WTC11 (cell line): Measurements from ENCODE around the gene COPE.

ENCODE experiments used
- ARID4B ChIP-seq: sonication (generic); formaldehyde crosslinking; IDR thresholded peaks from 2 replicates; pipeline ENCODE4 v1.8.0; 2023; ENCODE audit warnings: missing genetic modification reagents, mild to moderate bottlenecking, borderline replicate concordance
- ELF4 ChIP-seq: sonication (generic); formaldehyde crosslinking; IDR thresholded peaks from 2 replicates; pipeline ENCODE4 v1.8.1; 2022; ENCODE audit warnings: low read depth, mild to moderate bottlenecking, moderate library complexity, missing genetic modification reagents
- ESRRA ChIP-seq: sonication (generic); formaldehyde crosslinking; IDR thresholded peaks from 2 replicates; pipeline ENCODE4 v1.8.1; 2022; ENCODE audit warnings: mild to moderate bottlenecking, missing genetic modification reagents, borderline replicate concordance
- TF ChIP-seq, protein P1 (sequence below): fragments of 200-600 bp; IDR thresholded peaks from 2 replicates; pipeline ENCODE4 v1.8.0; 2022; ENCODE audit warnings: antibody characterized with exemption
- TF ChIP-seq, protein P2 (sequence below): sonication (generic); formaldehyde crosslinking; IDR thresholded peaks from 2 replicates; pipeline ENCODE4 v1.8.0; 2022; ENCODE audit warnings: mild to moderate bottlenecking, missing genetic modification reagents

GRCh38 chr19:18868380-18869022, 50.7 kb downstream of the COPE start:
- TF ChIP-seq, protein P1, sequence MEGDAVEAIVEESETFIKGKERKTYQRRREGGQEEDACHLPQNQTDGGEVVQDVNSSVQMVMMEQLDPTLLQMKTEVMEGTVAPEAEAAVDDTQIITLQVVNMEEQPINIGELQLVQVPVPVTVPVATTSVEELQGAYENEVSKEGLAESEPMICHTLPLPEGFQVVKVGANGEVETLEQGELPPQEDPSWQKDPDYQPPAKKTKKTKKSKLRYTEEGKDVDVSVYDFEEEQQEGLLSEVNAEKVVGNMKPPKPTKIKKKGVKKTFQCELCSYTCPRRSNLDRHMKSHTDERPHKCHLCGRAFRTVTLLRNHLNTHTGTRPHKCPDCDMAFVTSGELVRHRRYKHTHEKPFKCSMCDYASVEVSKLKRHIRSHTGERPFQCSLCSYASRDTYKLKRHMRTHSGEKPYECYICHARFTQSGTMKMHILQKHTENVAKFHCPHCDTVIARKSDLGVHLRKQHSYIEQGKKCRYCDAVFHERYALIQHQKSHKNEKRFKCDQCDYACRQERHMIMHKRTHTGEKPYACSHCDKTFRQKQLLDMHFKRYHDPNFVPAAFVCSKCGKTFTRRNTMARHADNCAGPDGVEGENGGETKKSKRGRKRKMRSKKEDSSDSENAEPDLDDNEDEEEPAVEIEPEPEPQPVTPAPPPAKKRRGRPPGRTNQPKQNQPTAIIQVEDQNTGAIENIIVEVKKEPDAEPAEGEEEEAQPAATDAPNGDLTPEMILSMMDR = no peak
- no peak for TF ChIP-seq ESRRA (CRISPR knock-in tag)
- TF ChIP-seq, protein P2, sequence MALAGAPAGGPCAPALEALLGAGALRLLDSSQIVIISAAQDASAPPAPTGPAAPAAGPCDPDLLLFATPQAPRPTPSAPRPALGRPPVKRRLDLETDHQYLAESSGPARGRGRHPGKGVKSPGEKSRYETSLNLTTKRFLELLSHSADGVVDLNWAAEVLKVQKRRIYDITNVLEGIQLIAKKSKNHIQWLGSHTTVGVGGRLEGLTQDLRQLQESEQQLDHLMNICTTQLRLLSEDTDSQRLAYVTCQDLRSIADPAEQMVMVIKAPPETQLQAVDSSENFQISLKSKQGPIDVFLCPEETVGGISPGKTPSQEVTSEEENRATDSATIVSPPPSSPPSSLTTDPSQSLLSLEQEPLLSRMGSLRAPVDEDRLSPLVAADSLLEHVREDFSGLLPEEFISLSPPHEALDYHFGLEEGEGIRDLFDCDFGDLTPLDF (CRISPR knock-in tag) = no peak
- TF ChIP-seq ELF4 (CRISPR knock-in tag) = no peak
- TF ChIP-seq ARID4B (CRISPR knock-in tag) = no peak
